Measurements from ENCODE around the gene IMPG1. TPM values are rescaled to one million over a fixed set of nuclear protein-coding genes. Genes with fewer than 3 reads are reported as not detected.

IMPG1 gene
- total and polyA plus RNA-seq, 2 of the 8 experiments (the other 6 are each of a cell fraction or from before 2014, with no cell fraction given): 0.02 TPM; not detected in 1

GRCh38 chr6:75997696-75998095 is 74.8 kb downstream of the IMPG1 start:
- Histone ChIP-seq H3K79me2 (ENCODE audit: control insufficient read depth in 1 of 2, insufficient read depth in 2 of 2, low read length in 2 of 2) (no peaks in the 10 kb centered on the region), H3K18ac (ENCODE audit: extremely low read depth, low read length) (no peak overlapping the region), H4K8ac (ENCODE audit: extremely low read depth, insufficient read depth, low read length) (no peak overlapping the region), H3K36me3 (ENCODE audit: control insufficient read depth in 2 of 4, insufficient read depth in 4 of 4, low read length in 3 of 4) (no peaks in the 10 kb centered on the region), H3K23me2 (ENCODE audit: low read depth, low read length) (no peaks in the 10 kb centered on the region), H4K5ac (ENCODE audit: insufficient read length, low read depth, low read length) (no peak overlapping the region), H3K79me1 (ENCODE audit: low read depth, low read length) (no peaks in the 10 kb centered on the region), H3K14ac (ENCODE audit: insufficient read length) (no peak overlapping the region), H2AFZ (ENCODE audit: low read length) (no peak overlapping the region), H2BK12ac (ENCODE audit: low read depth, low read length) (no peak overlapping the region), H3K4me3 (ENCODE audit: extremely low read depth in 1 of 4, insufficient read depth in 2 of 4, low read depth in 3 of 4, low read length in 4 of 4) (no peak overlapping the region), H3K56ac (replicated peaks; ENCODE audit: insufficient read length, low read depth, low read length) (no peak overlapping the region), H3K4me2 (ENCODE audit: insufficient read depth in 1 of 2, low read depth in 2 of 2, low read length in 2 of 2) (no peak overlapping the region), H3K4ac (replicated peaks; ENCODE audit: insufficient read length, low read depth, low read length) (no peak overlapping the region), H3K27ac (ENCODE audit: low read depth, low read length) (no peak overlapping the region), H3K23ac (ENCODE audit: insufficient read length) (no peak overlapping the region), H2AK5ac (ENCODE audit: low read depth, low read length) (no peak overlapping the region), H2BK5ac (ENCODE audit: low read depth, low read length) (no peak overlapping the region), H2BK120ac (replicated peaks; ENCODE audit: low read depth, low read length) (no peak overlapping the region), H2BK15ac (ENCODE audit: low read length) (no peak overlapping the region), H2BK20ac (ENCODE audit: low read length) (no peak overlapping the region), H3K27me3 (replicated peaks in 1 of 4; ENCODE audit: control insufficient read depth in 3 of 4, extremely low read depth in 1 of 4, insufficient read depth in 3 of 4, low read length in 3 of 4) (no peaks in the 10 kb centered on the region; a peak in 1 of 7 replicates), H3K9me3 (ENCODE audit: insufficient read depth in 2 of 2, low read depth in 1 of 2, low read length in 1 of 2) (no peaks in the 10 kb centered on the region; a peak in 1 of 4 replicates), H4K20me1 (replicated peaks in 1 of 2; ENCODE audit: control insufficient read depth in 1 of 2, insufficient read depth in 2 of 2, low read length in 2 of 2) (no peaks in the 10 kb centered on the region), H3K9ac (replicated peaks in 1 of 4; ENCODE audit: extremely low read depth in 1 of 4, low read depth in 3 of 4, low read length in 3 of 4) (no peak overlapping the region), H3K4me1 (replicated peaks in 1 of 4; ENCODE audit: control insufficient read depth in 3 of 4, insufficient read depth in 4 of 4, low read length in 3 of 4) (peaks cover 0 to 12% (median 5%) of the 10 kb centered on the region in 4 experiments; a peak in 6 of 7 replicates), H4K91ac (replicated peaks; ENCODE audit: insufficient read length, low read length) (no peak overlapping the region)
- ChIA-PET CTCF (ENCODE audit: partially characterized antibody) (interaction anchor here (0.8 kb wide), 1 partner anchor 12 kb away, joined by 3 read pairs; no protein-coding TSS in a partner anchor), POLR2A (ENCODE audit: partially characterized antibody) (no interaction called here)
- WGBS, 2 experiments (ENCODE audit: extremely low coverage in 1 of 2, insufficient coverage in 1 of 2, insufficient read length in 1 of 2, insufficient replicate concordance in 2 of 2, low coverage in 1 of 2, low lambda C conversion rate in 2 of 2, missing lambda C conversion rate in 1 of 2): 82% methylated on average over 3 of the region's 3 CpGs; no CpG with 5 or more reads in 1 of the 2 experiments
- FAIRE-seq: no peak
- no peak for DNase-seq (ENCODE audit: low read depth in 1 of 2, low spot score in 2 of 2)
- no peak for TF ChIP-seq TBP (IDR thresholded peaks at IDR 0.05; ENCODE audit: low read depth, low read length)
- no peak for TF ChIP-seq GABPA (IDR thresholded peaks at IDR 0.05; ENCODE audit: borderline replicate concordance, insufficient read depth, low read length)
- no peak for TF ChIP-seq SUZ12 (IDR thresholded peaks at IDR 0.05; ENCODE audit: low read length)
- TF ChIP-seq YY1 (IDR thresholded peaks at IDR 0.05; ENCODE audit: low read depth, low read length): no peak
- no peak for TF ChIP-seq ZNF274 (IDR thresholded peaks at IDR 0.05; ENCODE audit: borderline replicate concordance, extremely low read depth, low read length)
- no peak for TF ChIP-seq CEBPB (IDR thresholded peaks at IDR 0.05; ENCODE audit: low read depth, low read length)
- no peak for TF ChIP-seq CREB1 (IDR thresholded peaks at IDR 0.05)
- no peak for TF ChIP-seq TAF1 (IDR thresholded peaks at IDR 0.05; ENCODE audit: low read depth, low read length)
- no peak for TF ChIP-seq MAFK (IDR thresholded peaks at IDR 0.05; ENCODE audit: low read depth, low read length)
- TF ChIP-seq SIX5 (IDR thresholded peaks at IDR 0.05; ENCODE audit: low read depth, low read length): no peak
- TF ChIP-seq EZH2 (IDR thresholded peaks at IDR 0.05; ENCODE audit: low read depth, low read length, severe bottlenecking): no peak
- no peak for TF ChIP-seq BCL11A (IDR thresholded peaks at IDR 0.05; ENCODE audit: low read depth in 2 of 2, low read length in 2 of 2)
- no peak for TF ChIP-seq TCF12 (IDR thresholded peaks at IDR 0.05; ENCODE audit: low read depth, low read length)
- no peak for TF ChIP-seq POU5F1 (IDR thresholded peaks at IDR 0.05; ENCODE audit: low read depth, low read length)
- TF ChIP-seq HDAC2 (IDR thresholded peaks at IDR 0.05; ENCODE audit: borderline replicate concordance in 1 of 2, low read depth in 2 of 2, low read length in 2 of 2): no peak
- TF ChIP-seq RFX5 (IDR thresholded peaks at IDR 0.05; ENCODE audit: borderline replicate concordance, low read depth, low read length): no peak
